A673 (cell line): ENCODE data around the gene POF1B. TPM values are rescaled to one million over a fixed set of nuclear protein-coding genes. Genes with fewer than 3 reads are reported as not detected.
A peak's percentile ranks its signal among the peaks of the same experiment; 100 is the strongest.
"Not testable (repeated sequence)": the region's sequence is repeated elsewhere in the genome, so short reads cannot be mapped to it uniquely, and the experiment has no call there.

Source experiments
- BruUV-seq: library from RNA; stranded (reverse); fragments of 400-500 nt; replicated peaks from 2 replicates; lab custom pipeline; 2021; lab: Mats Ljungman, UMichigan
- CTCF ChIA-PET: fragments of 300-600 bp; sonication (Branson Sonifier 250); formaldehyde crosslinking; loops from one replicate; lab custom pipeline; 2022; ENCODE audit warnings: antibody characterized with exemption; lab: Charles Lee
- POLR2A ChIA-PET: fragments of 300-600 bp; sonication (Branson Sonifier 250); formaldehyde crosslinking; loops from one replicate; lab custom pipeline; 2022; ENCODE audit warnings: antibody characterized with exemption; ENCODE audit not compliant: low non-redundant PET; lab: Charles Lee
- DNase-seq: peaks from one replicate; pipeline ENCODE4 v3.0.0-alpha.2; 2015; ENCODE audit warnings: low spot score
- H3K27ac ChIP-seq: fragments of 200-600 bp; sonication (generic); 2 replicates; pipeline ENCODE4 v1.5.1; 2016; ENCODE audit warnings: mixed run types, low read depth, mild to moderate bottlenecking, mixed read lengths, antibody characterized with exemption, low read length; ENCODE audit not compliant: poor library complexity, severe bottlenecking
- H3K27me3 ChIP-seq: fragments of 200-600 bp; sonication (generic); replicated peaks from 2 replicates; pipeline ENCODE4 v1.6.1; 2017; ENCODE audit warnings: mixed run types, low read depth, mild to moderate bottlenecking, mixed read lengths, antibody characterized with exemption, low read length; ENCODE audit not compliant: insufficient read depth, poor library complexity
- H3K36me3 ChIP-seq: fragments of 200-600 bp; sonication (generic); 2 replicates; pipeline ENCODE4 v1.6.1; 2016; ENCODE audit warnings: mixed run types, mild to moderate bottlenecking, mixed read lengths, antibody characterized with exemption, low read length; ENCODE audit not compliant: insufficient read depth, poor library complexity, severe bottlenecking
- H3K4me1 ChIP-seq: fragments of 200-600 bp; sonication (generic); 2 replicates; pipeline ENCODE4 v1.6.1; 2017; ENCODE audit warnings: mixed run types, mild to moderate bottlenecking, mixed read lengths, antibody characterized with exemption, low read length; ENCODE audit not compliant: insufficient read depth, poor library complexity, severe bottlenecking
- H3K4me3 ChIP-seq: fragments of 200-600 bp; sonication (generic); 2 replicates; pipeline ENCODE4 v1.5.1; 2016; ENCODE audit warnings: low read depth, mixed run types, mild to moderate bottlenecking, mixed read lengths, low read length; ENCODE audit not compliant: poor library complexity, severe bottlenecking
- H3K9me3 ChIP-seq: fragments of 200-600 bp; sonication (generic); 2 replicates; pipeline ENCODE4 v1.6.1; 2016; ENCODE audit warnings: mixed run types, low read depth, mild to moderate bottlenecking, mixed read lengths, antibody characterized with exemption, low read length; ENCODE audit not compliant: poor library complexity, severe bottlenecking
- CTCF ChIP-seq: fragments of 300-800, 200-600 bp; sonication (generic); conservative IDR thresholded peaks from 2 replicates; pipeline ENCODE4 v1.5.1; 2017; ENCODE audit warnings: low read depth, mild to moderate bottlenecking, antibody characterized with exemption, low read length, moderate library complexity, mixed read lengths
- EZH2 ChIP-seq: fragments of 200-600 bp; sonication (generic); IDR thresholded peaks from 2 replicates; pipeline ENCODE4 v1.6.1; 2017; ENCODE audit warnings: borderline replicate concordance, low read depth, mild to moderate bottlenecking, mixed read lengths, antibody characterized with exemption, low read length; ENCODE audit not compliant: poor library complexity, severe bottlenecking
- intact Hi-C: fragments of 100-400 bp; cut with micrococcal nuclease; formaldehyde crosslinking; loops from one replicate; pipeline ENCODE4 v1.10.0; 2022; ENCODE audit not compliant: unreplicated experiment
- total RNA-seq: library from RNA; stranded (reverse); gene quantifications from 2 replicates; pipeline ENCODE4 v1.2.3, GENCODE V29; 2021

Gene POF1B
- total RNA-seq, 1 experiment from 2014 or later = not detected

DNA sequence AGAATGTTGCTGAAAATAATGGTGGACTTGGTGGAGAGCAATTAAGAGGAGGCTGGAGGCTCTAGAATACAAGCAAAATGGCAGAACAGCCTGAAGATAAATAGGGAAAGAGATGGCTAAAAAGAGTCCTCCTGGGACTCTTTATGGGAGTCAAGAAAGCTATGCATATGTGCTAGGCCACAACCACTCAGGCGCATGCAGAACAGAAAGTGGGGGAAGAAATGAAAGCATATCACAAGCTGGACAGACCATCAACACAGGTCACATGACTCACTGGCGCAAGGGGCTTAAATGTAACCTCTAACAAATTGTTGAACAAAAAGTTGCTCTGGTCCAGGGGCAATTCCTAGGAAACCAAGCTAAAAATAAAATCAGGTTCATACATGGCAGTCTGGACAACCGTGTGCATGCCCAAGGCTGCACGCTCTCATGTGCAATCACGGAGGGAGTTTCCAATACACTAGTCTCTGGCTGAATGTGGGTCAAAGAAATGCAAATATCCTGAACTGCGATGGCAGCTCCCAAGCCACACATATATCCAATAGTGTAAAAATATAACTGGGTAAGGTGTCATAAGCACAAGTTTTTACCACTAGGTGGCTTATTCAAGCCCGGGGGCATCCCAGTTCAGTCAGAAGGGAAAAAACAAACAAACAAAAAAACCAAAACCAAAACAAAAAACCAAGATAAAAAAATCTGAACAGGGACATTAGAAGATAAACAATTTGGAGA, 90.3 kb downstream of the POF1B start:
- DNase-seq = no peak
- no peaks in the 10 kb centered on the region for H3K4me1 ChIP-seq
- BruUV-seq = no TSS peak
- ChIA-PET POLR2A (no interaction called here), CTCF (no interaction called here)
- intact Hi-C loops = no loop called here
- H3K36me3 ChIP-seq = no peaks in the 10 kb centered on the region
- H3K4me3 ChIP-seq = no peak overlapping the region
- TF ChIP-seq EZH2 = no peak
- 0 out of 2 replicates have a peak, but pooled peaks have one; percentile 12 for TF ChIP-seq CTCF
- H3K9me3 ChIP-seq = no peaks in the 10 kb centered on the region
- no peaks in the 10 kb centered on the region for H3K27me3 ChIP-seq
- no peak overlapping the region for H3K27ac ChIP-seq

DNA sequence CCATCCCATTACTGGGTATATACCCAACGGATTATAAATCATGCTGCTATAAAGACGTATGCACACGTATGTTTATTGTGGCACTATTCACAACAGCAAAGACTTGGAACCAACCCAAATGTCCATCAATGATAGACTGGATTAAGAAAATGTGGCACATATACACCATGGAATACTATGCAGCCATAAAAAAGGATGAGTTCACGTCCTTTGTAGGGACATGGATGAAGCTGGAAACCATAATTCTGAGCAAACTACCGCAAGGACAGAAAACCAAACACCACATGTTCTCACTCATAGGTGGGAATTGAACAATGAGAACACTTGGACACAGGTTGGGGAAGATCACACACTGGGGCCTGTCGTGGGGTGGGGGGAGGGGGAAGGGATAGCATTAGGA, 94.2 kb downstream of the POF1B start:
- DNase-seq, BruUV-seq, H3K4me1 ChIP-seq, POLR2A ChIA-PET, H3K27me3 ChIP-seq, H3K9me3 ChIP-seq, CTCF ChIA-PET, H3K4me3 ChIP-seq, intact Hi-C loops, H3K36me3 ChIP-seq, H3K27ac ChIP-seq: not testable (repeated sequence)

DNA sequence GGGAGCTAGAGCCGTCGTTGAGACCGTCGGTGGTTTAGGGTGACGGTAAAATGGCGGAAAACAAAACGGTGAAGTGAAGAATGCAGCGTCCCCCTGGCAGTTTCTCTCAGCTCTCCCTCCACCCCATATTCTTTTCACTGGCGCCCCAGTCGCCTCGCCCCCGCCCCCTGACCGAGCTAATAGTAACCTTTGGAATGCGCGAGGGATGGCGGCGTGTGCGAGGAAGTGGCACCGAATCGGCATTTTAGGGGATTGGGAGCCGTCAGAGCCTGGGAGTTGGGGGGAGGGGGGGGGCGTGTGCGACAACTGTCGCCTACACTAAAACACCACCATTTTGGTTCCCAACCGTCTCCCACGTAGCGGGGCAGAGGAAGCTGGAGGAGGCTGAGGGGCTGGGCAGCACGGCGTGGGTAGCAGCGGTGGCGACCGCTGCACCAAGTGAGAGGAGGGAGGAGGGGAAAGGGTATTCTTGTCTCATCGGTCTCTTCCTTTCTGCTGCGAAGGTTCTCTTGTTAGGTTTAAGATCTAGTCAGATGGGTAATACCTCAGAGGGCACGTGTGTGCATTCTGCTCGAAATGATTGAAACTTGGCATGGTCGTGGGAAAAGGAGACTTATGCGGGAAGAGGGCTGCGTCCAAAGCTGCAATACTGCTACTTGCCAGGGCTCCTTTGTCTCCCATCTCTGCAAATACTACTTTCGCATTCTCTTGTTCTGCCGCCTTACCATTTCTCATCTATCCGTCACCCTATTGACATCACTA, 134.8 kb downstream of the POF1B start:
- TF ChIP-seq EZH2 (no peak), CTCF (no peak)
- Histone ChIP-seq H3K4me3 (peak overlapping the region; percentile 67), H3K4me1 (peaks cover 3% of the 10 kb centered on the region), H3K27me3 (no peaks in the 10 kb centered on the region), H3K36me3 (no peaks in the 10 kb centered on the region), H3K27ac (peak overlapping the region; percentile 86), H3K9me3 (no peaks in the 10 kb centered on the region)
- BruUV-seq = TSS peak; percentile 28
- CTCF ChIA-PET = no interaction called here
- POLR2A ChIA-PET = interaction anchor here (0.9 kb wide), 1 partner anchor 14 kb away, joined by 3 read pairs; no protein-coding TSS in a partner anchor
- intact Hi-C loops = no loop called here
- peak; percentile 54 for DNase-seq
